ENCODE data around the gene RMND5A.

Gene RMND5A

DNA sequence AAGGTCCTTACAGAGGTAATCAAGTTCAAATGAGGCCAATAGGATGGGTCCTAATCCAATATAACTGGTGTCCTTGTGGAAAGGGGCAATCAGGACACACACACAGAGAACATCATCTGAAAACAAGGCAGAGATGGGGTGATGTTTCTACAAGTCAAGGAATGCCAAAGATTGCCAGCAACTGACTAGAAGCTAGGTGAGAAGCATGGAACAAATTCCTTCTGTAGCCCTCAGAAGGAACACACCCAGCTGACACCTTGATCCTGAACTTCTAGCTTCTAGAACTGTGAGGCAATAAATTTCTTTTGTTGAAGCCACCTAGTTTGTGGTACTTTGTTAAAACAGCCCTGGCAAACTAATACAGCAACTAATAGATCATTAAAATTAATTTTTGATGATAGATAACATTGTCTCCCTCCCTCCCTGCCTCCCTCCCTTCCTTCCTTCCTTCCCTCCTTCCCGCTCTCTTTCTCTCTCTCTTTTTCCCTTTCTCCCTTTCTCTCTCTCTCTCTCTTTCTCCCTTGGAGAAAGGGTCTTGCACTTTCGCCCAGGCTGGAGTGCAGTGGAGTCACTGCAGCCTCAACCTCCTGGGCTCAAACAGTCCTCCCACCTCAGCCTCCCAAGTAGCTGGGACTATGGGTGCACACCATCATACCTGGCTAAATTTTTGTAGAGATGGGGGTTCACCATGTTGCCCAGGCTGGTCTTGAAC is 80.9 kb downstream of the RMND5A start:
- POLR2A ChIA-PET: no interaction called here
- CTCF ChIA-PET: no interaction called here

DNA sequence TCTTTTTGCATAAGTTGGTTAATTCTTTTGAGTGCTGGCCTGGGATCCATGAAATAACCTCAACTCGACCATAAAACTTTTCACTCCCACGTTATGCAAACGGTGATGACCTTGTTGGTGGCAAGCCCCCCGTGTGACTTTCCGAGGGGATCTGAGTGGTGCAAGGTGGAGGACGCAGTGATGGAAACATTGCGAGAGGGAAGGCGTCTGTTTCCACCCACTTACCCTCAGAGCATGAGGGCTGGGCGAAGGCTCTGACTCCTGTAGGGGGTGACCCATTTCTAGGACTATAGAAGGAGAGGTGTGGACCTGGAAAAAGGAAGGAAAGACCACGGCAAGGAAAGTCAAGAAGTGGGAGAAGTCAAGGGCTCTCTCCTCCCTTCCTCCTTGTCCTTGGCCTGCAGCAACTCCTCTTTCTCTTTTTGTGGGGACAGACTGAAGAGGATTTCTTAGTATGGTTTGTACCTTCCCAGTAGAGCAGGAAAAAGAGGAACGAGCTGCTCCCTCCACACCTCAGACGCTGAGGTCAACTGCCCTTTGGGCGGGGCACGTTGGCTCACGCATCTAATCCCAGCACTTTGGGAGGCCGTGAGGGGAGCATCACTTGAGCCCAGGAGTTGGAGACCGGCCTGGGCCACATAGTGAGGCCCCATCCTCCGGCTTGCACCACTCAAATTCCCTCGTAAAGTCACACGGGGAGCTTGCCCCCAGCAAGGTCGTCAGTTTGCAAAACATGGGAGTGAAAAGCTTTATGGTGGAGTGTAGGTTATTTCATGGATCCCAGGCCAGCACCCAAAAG is 86.2 kb downstream of the RMND5A start:
- ChIA-PET CTCF (interaction anchor here (1.4 to 2.0 kb wide), 2 partner anchors 42 to 319 kb away, joined by 3 to 5 read pairs; no protein-coding TSS in a partner anchor), POLR2A (no interaction called here)
- no peak for TF ChIP-seq NFRKB (IDR thresholded peaks at IDR 0.05)
- TF ChIP-seq ELF4 (IDR thresholded peaks at IDR 0.05): no peak
- TF ChIP-seq SP1 (IDR thresholded peaks at IDR 0.05): no peak
- TF ChIP-seq BHLHE40 (IDR thresholded peaks at IDR 0.05; ENCODE audit: borderline replicate concordance): no peak
- TF ChIP-seq FOXM1 (IDR thresholded peaks at IDR 0.05; ENCODE audit: borderline replicate concordance): no peak
- no peak for TF ChIP-seq LEF1 (IDR thresholded peaks at IDR 0.05; ENCODE audit: borderline replicate concordance)
- no peak for TF ChIP-seq FOXK2 (IDR thresholded peaks at IDR 0.05)
- no peak for TF ChIP-seq ARNT (IDR thresholded peaks at IDR 0.05)
- TF ChIP-seq HDGF (IDR thresholded peaks at IDR 0.05; ENCODE audit: borderline replicate concordance): no peak
- no peak for TF ChIP-seq TARDBP (IDR thresholded peaks at IDR 0.05)
- TF ChIP-seq CTBP1 (IDR thresholded peaks at IDR 0.05; ENCODE audit: borderline replicate concordance): no peak
- TF ChIP-seq, protein P1, sequence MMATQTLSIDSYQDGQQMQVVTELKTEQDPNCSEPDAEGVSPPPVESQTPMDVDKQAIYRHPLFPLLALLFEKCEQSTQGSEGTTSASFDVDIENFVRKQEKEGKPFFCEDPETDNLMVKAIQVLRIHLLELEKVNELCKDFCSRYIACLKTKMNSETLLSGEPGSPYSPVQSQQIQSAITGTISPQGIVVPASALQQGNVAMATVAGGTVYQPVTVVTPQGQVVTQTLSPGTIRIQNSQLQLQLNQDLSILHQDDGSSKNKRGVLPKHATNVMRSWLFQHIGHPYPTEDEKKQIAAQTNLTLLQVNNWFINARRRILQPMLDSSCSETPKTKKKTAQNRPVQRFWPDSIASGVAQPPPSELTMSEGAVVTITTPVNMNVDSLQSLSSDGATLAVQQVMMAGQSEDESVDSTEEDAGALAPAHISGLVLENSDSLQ (IDR thresholded peaks at IDR 0.05): no peak
- no peak for TF ChIP-seq ZNF384 (IDR thresholded peaks at IDR 0.05)
- no peak for TF ChIP-seq FOXA1 (IDR thresholded peaks at IDR 0.05)
- no peak for TF ChIP-seq L3MBTL2 (conservative IDR thresholded peaks at IDR 0.05)
- DNase-seq (ENCODE audit: extremely low spot score): no peak

More for the DNA sequence above, 80.9 kb downstream of the RMND5A start:
- no peak for DNase-seq (ENCODE audit: extremely low spot score)
- TF ChIP-seq HDGF (IDR thresholded peaks at IDR 0.05; ENCODE audit: borderline replicate concordance): no peak
- TF ChIP-seq SP1 (IDR thresholded peaks at IDR 0.05): no peak
- TF ChIP-seq LEF1 (IDR thresholded peaks at IDR 0.05; ENCODE audit: borderline replicate concordance): no peak
- TF ChIP-seq SUZ12 (IDR thresholded peaks at IDR 0.05): no peak
- TF ChIP-seq NFRKB (IDR thresholded peaks at IDR 0.05): no peak
- TF ChIP-seq FOXK2 (IDR thresholded peaks at IDR 0.05): no peak
- TF ChIP-seq ARNT (IDR thresholded peaks at IDR 0.05): no peak
- no peak for TF ChIP-seq BHLHE40 (IDR thresholded peaks at IDR 0.05; ENCODE audit: borderline replicate concordance)

DNA sequence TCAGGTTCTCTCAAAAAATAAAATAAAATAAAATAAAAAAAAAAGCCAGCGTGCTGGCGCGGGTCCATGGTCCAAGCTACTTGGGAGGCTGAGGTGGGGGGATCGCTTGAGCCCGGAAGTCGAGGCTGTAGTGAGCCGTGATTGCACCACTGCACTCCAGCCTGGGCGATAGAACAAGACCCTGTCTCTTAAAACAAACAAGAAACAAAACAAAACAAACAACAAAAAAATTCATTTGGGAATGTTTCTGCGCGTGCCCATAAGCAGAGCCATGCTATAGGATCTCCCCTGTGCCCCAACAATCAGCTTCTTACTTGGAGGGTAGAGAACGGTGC is 87.0 kb downstream of the RMND5A start:
- ChIA-PET CTCF (interaction anchor here (2.0 kb wide), 1 partner anchor 42 kb away, joined by 5 read pairs; no protein-coding TSS in a partner anchor), POLR2A (no interaction called here)
- TF ChIP-seq, protein P1 (IDR thresholded peaks at IDR 0.05): no peak
- no peak for TF ChIP-seq FOXK2 (IDR thresholded peaks at IDR 0.05)
- no peak for TF ChIP-seq L3MBTL2 (conservative IDR thresholded peaks at IDR 0.05)
- no peak for TF ChIP-seq FOXA1 (IDR thresholded peaks at IDR 0.05)
- TF ChIP-seq ZNF384 (IDR thresholded peaks at IDR 0.05): no peak
- TF ChIP-seq ARNT (IDR thresholded peaks at IDR 0.05): no peak
- no peak for TF ChIP-seq FOXM1 (IDR thresholded peaks at IDR 0.05; ENCODE audit: borderline replicate concordance)
- TF ChIP-seq SP1 (IDR thresholded peaks at IDR 0.05): no peak
- TF ChIP-seq LEF1 (IDR thresholded peaks at IDR 0.05; ENCODE audit: borderline replicate concordance): no peak
- TF ChIP-seq CTBP1 (IDR thresholded peaks at IDR 0.05; ENCODE audit: borderline replicate concordance): no peak
- TF ChIP-seq TARDBP (IDR thresholded peaks at IDR 0.05): no peak
- TF ChIP-seq SUZ12 (IDR thresholded peaks at IDR 0.05): no peak
- no peak for TF ChIP-seq BHLHE40 (IDR thresholded peaks at IDR 0.05; ENCODE audit: borderline replicate concordance)
- no peak for TF ChIP-seq ELF4 (IDR thresholded peaks at IDR 0.05)
- no peak for TF ChIP-seq NFRKB (IDR thresholded peaks at IDR 0.05)
- DNase-seq (ENCODE audit: extremely low spot score): no peak

DNA sequence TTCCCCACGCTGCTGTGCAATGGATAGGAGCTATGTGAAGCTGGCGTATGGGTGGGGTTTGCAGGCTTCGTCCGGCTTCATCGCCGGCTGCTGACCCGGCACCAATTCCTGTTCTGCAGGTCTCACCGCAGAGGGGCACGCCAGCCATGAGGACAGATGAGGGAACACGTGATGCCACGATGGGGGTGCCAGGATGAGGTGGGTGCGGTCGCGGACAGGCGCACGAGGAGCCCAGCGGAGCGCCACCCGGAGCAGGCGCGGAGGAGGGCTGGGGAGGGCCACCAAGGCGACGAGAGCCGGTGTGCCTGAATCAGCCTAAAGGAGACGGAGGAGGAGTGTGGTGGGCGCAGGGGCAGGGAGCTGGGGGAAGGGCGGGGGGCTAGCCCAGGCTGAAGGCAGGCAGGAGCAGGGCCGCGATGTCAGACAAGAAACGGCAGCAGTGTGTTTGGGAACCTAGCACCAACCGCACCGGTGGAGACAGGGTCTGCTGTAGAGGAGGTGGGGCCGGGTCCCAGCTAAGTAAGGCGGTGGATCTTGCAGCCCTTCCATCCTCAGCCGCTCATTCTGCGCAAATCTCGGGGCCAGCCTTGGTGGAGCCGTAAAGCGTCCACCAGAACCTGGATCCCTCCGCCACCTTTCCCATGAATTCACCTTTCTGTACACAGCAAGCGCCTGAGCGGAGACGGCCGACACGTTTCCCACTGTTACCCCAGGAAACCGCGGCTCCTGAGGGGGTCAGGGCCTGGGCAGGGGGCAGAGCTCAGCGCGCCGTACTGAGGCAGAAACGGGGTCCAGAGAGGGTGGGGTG is 87.6 kb downstream of the RMND5A start:
- TF ChIP-seq L3MBTL2 (conservative IDR thresholded peaks at IDR 0.05): peak; percentile 95
- no peak for TF ChIP-seq ARNT (IDR thresholded peaks at IDR 0.05)
- ChIA-PET CTCF (interaction anchor here (2.0 kb wide), 1 partner anchor 43 kb away, joined by 5 read pairs; no protein-coding TSS in a partner anchor), POLR2A (no interaction called here)
- DNase-seq (ENCODE audit: extremely low spot score): peak; percentile 65

DNA sequence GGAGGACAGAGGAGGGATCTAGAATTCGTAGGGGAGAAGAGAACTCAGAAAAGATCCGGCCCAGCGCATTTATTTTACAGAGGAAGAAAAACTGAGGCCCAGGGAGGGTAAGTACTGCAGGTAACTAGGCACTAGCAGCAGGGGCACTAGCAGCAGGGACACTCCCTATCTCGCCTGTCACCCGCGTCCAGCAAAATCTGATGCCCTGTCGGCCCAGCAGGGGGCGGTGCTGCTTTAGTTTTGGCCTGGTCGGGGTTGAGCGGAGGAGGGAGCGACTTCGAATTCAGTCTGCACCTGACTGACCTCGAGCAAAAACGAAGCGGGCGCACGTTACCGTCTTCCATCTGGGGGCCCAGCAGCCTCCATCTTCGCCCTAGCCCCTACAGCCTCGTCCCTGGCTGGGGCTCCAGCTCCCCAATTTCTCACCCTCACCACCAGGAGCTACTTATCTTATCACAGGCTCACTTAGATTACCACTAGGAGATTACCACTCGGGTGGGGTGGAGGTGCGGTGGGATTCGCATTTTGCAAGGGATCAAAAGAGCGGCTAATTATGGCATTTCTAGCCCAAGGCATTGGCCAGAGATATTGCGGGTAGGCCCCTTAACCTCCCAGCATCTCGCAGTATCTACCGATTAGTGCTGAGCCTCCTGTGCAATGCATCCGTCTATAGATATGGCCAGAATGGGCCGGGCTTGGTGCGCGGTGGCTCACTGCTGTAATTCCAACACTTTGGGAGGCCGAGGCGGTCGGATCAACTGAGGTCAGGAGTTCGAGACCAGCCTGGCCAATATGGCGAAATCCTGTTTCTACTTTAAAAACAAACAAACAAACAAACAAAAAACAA is 88.4 kb downstream of the RMND5A start:
- CTCF ChIA-PET: no interaction called here
- peak; percentile 89 for DNase-seq (ENCODE audit: extremely low spot score)
- TF ChIP-seq FOXA1 (IDR thresholded peaks at IDR 0.05) (no peak), L3MBTL2 (conservative IDR thresholded peaks at IDR 0.05) (peak; percentile 91)
- TF ChIP-seq, protein P1 (IDR thresholded peaks at IDR 0.05): peak; percentile 68
- POLR2A ChIA-PET: no interaction called here

Data from HEK293T (cell line).